ES-I3 (cell line): ENCODE data around the gene SLC9A3.

Experiments used
- H3K36me3 ChIP-seq: 2 replicates; pipeline ENCODE4 v1.6.1; 2013; ENCODE audit warnings: mild to moderate bottlenecking, low read length, control low read depth, moderate library complexity; ENCODE audit not compliant: insufficient read depth
- H3K4me1 ChIP-seq: 2 replicates; pipeline ENCODE4 v1.6.1; 2013; ENCODE audit warnings: mild to moderate bottlenecking, control low read depth, low read length; ENCODE audit not compliant: insufficient read depth
- H3K9ac ChIP-seq: 2 replicates; pipeline ENCODE4 v1.6.1; 2013; ENCODE audit warnings: low read depth, mild to moderate bottlenecking, low read length, moderate library complexity
- H3K9me3 ChIP-seq: 2 replicates; pipeline ENCODE4 v1.6.1; 2013; ENCODE audit warnings: mild to moderate bottlenecking, low read length, moderate library complexity; ENCODE audit not compliant: control insufficient read depth, insufficient read depth

Gene SLC9A3

DNA sequence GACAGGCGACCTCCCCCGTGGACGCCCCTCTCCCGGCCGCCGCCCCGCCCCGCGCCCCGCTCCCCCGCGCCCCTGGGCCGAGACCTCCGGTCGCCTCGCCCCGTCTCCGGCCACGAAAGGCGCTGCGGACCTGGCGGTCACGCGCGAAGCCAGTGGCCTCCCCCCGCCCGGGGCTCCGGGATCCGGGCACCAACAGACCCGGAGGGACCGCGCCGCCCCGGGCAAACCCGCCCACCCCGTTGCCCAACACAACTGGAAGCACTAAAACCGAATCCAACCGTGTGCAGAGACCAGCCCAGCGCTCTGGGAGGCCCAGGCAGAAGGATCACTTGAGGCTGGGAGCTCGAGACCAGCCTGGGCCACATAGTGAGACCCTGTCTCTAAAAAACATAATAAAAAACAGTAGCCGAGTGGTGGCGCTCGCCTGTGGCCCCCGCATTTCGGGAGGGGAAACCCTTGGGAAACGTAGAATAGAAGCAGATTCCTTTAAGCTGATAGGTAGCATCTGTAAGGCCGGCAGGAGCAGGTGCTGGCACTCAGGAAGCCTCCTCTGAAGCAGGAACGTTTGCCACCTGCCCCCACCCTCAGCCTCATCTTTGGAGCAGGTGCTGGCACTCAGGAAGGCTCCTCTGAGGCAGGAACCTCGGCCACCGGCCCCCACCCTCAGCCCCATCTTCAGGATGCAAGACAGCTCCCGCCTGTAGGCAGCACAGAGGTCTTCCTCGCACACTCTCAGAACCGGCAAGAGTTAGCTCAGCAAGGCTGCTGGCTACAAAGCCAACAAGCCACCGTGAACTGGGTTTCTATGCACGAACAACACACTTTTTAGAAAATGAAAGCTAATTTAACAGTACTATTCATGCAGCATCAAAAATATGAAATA is 4.6 kb upstream of the SLC9A3 start:
- no peaks in the 10 kb centered on the region for H3K4me1 ChIP-seq

DNA sequence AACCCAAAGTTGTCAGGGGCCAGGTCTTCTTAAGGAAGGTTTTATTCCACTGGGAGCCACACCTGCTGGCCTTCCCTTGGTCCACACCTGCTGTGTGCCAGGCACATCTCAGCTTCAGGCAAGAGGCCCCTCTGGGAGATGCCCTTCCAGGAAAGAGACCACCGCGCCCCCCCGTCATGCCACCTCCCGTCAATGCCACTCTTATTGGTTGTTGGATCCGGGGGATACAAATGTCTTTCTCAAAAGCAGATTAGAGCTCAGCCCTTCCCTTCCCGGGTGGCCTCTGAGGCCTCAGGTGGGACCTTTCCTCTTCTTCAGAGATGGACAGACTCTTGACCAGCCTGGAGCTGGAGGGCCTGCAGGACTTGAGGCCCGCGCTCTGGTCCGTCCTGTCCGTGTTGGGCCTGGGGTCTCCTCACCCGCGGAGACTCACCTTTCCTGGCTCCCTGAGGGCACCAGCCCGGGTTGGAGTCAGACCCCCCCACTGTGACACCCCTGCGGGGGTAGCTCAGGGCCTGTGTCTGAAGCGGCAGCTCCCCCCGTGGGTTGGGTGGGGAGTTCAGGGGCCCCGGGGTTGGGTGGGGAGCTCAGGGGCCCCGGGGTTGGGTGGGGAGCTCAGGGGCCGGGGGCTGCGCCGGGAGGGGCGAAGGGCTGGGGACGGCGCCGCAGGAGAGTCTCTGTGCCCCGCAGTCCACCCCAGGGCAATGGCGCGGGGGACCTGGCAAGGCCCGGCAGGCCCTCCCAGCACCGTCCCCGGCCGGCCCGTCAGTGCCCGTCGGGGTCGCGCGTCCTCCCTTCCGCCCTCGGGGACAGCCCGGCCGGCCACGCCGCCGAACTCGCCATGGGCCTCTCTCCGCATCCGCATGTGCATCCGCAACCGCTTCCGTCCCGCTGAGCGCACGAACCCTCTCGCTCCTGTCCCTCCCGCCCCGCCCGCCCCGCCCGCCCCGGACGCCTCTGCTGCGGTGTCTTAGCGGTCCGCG is 3.7 kb upstream of the SLC9A3 start:
- H3K36me3 ChIP-seq: no peaks in the 10 kb centered on the region
- H3K9ac ChIP-seq: no peak overlapping the region
- H3K4me1 ChIP-seq: no peaks in the 10 kb centered on the region
- H3K9me3 ChIP-seq: no peaks in the 10 kb centered on the region

More for the DNA sequence above, 4.6 kb upstream of the SLC9A3 start:
- no peak overlapping the region for H3K9ac ChIP-seq
- H3K9me3 ChIP-seq: no peaks in the 10 kb centered on the region
- H3K36me3 ChIP-seq: no peaks in the 10 kb centered on the region

DNA sequence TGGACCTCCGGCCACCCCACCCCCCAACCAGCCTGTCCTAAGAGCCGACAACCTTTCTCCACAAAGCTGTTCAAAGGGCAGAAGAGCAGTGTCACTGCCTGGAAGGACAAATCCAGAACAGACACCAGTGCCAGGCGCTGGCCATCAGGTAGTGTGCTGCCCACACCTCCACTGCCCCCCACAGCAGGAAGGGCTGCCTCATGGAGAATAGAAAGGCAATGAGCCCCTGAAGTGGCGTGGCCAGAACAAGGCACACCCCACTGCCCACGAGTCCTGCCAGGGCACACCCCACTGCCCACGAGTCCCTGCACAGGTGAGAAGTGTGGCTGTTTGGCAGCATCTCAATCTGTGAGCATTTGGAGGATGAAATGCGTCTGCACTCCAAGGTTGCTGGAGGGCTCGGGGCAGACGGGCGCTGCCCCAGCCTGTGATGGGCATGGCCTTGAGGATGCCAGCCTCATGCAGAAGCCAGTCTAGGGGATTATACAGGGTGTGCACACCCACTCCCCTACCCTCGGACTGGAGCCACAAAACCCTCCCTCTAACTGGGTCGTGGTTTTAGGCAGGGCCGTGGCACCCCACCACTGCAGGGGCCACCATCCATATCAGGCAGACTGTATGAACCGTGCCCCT is 2.3 kb upstream of the SLC9A3 start:
- no peaks in the 10 kb centered on the region for H3K36me3 ChIP-seq
- no peaks in the 10 kb centered on the region for H3K9me3 ChIP-seq
- H3K4me1 ChIP-seq: peaks cover 7% of the 10 kb centered on the region; the same call in 1 of the 2 replicates
- H3K9ac ChIP-seq: no peak overlapping the region

DNA sequence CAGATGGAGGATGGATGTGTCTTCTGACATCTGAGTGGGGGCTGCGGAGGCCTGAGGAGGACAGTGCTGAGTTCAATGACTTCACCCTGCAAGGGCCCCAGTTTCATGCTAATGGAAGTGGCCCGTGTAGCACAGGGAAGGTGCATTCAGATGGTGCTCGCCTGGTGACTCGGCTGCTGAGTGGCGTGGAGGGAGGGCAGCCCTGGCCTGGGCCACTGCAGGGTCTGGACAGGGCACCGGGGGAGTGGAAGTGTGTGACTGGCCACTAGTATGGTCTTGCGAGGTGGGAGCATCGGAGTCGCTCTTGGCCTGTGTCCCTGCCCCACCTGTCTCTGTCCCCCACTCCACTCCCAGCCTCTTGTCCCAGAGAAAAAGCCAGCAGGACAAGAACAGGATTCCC is 1.7 kb upstream of the SLC9A3 start:
- Histone ChIP-seq H3K36me3 (no peaks in the 10 kb centered on the region), H3K9me3 (no peaks in the 10 kb centered on the region), H3K9ac (no peak overlapping the region), H3K4me1 (peaks cover 8% of the 10 kb centered on the region; the same call in 1 of the 2 replicates)

DNA sequence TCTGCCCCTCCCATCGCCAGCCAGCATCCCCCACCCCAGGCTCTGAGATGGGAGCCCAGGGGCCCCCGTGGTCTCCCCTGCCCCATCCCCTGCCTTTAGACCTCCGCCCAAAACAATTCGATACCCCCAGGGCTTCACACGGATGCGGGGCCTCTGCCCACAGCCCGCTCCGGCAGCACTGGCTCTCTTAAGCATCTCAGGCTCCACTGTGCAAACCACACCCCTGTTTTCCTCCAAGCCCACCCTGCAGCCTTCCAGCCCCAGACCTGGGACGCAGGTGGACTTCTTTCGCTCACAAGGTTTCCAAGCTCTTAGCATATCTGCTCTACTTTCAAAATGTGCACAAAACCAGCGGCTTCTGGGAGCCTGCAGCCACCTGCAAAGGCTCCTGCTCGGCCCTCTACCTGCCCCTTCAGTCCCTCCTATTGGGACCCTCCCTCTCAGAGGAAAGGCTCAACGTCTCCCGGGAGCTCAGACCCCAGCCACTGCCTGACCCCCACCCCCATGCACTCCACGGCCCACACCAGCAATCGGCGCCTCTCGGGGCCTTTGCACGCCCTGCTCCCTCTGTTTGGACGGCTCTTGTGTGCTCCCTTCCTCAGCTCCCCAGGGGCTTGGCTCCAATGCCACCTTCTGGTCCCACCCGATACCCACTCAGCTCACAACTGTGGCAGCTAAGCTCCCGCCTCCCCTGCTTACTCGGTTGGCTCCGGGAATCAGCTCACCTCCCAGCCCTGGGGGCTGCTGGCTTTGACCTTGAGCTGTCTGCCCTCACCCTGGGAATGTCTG is 918 bp upstream of the SLC9A3 start:
- Histone ChIP-seq H3K9ac (no peak overlapping the region), H3K36me3 (no peaks in the 10 kb centered on the region), H3K9me3 (no peaks in the 10 kb centered on the region), H3K4me1 (peaks cover 8% of the 10 kb centered on the region; the same call in 1 of the 2 replicates)

DNA sequence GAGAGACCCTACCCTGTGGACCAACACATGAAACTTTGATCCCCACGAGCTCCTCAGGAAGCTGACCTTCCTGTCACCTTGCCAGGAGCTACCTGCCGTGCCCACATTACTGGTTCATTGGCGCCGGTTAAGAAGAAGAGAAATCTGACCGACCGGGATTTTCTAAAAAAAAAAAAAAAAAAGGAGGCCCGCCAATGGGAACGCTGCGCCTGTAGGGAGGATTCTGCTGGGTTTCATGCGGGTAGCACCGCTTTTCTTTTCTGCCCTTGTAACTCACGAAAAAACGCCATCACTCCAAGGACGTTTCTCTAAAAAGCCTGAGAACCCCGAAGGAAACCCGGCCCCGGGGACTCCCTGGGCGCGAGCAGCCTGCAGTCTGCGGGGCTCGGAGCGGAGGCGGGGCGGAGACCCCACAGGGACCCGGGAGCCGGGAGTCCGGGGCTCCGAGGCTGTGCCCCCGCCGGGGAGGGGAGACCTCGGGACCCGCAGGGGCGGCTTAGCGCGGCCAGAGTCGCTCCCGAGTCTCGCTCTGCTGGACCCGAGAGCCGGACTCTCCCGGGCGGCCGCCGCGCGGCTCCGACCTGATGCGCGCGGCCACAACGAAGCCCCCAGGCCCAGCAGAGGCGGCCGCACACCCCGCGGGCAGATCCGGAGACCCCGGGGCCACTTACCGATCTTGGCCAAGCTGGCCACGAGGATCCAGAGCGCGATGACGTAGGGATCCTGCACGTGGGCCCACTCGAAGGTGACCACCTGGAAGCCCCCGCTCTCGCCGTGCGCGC is 617 bp downstream of the SLC9A3 start:
- Histone ChIP-seq H3K9ac (peak overlapping the region; percentile 37; the same call in 1 of the 2 replicates), H3K4me1 (peaks cover 8% of the 10 kb centered on the region; the same call in 1 of the 2 replicates), H3K9me3 (no peaks in the 10 kb centered on the region), H3K36me3 (no peaks in the 10 kb centered on the region)

DNA sequence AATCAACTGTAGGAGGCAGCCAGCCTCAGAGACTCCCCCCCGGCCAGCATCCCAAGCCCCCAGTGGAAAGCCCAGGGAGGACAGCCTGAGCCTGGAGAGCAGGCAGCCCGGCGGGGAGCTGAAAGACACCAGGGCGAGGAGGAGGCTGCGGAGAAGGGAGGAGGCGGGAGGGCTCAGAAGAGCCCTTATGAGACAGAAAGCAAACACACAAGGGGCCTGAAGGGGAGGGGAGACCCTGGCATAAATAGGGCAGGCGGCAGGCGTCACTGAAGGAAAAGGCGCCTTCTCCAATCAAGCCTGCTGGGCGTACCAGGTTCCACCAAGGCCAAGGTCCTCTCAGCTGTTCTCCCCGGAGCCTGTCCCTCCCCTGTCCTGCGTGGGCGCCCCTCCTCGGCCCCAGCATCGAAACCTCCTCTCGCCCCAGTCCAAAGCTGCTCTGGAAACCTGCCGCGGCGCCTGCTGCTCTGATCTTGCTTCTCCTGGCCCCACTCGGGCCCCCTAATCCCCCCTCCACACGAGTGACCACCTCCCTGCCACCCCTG is 1.3 kb downstream of the SLC9A3 start:
- Histone ChIP-seq H3K9ac (no peak overlapping the region), H3K4me1 (peaks cover 8% of the 10 kb centered on the region; the same call in 1 of the 2 replicates), H3K9me3 (no peaks in the 10 kb centered on the region), H3K36me3 (no peaks in the 10 kb centered on the region)

DNA sequence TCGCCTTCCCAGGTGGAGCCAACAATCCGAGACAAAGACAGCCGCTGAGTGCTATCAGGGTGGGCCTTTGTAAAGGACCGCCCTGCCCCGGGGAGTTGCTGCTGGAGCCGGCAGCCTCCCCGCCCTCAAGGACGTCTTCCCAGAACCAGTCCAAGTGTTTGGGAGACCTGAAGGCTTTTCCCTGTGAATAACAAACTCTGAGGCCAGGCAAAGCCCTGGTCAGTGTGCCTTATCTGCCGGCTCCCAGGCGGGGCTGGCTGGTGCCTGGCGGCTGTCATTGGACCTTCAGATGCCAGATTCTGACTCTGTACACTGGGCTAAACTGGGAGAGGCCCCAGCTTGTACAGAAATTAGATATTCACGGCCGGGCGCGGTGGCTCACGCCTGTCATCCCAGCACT is 2.1 kb downstream of the SLC9A3 start:
- no peak overlapping the region for H3K9ac ChIP-seq
- H3K36me3 ChIP-seq: no peaks in the 10 kb centered on the region
- no peaks in the 10 kb centered on the region for H3K9me3 ChIP-seq
- H3K4me1 ChIP-seq: peaks cover 8% of the 10 kb centered on the region; the same call in 1 of the 2 replicates

DNA sequence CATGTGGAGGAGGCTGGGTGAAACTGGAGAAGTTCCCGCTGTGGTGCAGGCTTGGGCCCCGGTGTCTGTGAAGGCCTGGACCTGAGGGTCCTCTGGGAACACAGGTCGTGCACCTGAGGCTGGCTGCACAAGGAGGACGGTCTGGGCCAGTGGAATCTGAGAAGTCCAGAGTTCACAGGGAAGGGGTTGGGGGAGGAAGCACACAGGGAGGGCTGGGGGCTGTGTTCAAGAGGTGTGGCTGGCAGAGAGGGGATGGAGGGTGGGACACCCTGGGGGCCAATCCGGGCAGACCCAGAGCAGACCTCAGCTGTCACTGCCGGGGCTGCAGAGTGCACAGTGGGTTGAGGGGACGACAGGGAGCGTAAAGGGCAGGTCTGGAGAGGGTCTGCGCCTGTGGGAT is 2.6 kb downstream of the SLC9A3 start:
- no peaks in the 10 kb centered on the region for H3K9me3 ChIP-seq
- H3K9ac ChIP-seq: no peak overlapping the region
- peaks cover 8% of the 10 kb centered on the region; the same call in 1 of the 2 replicates for H3K4me1 ChIP-seq
- no peaks in the 10 kb centered on the region for H3K36me3 ChIP-seq

DNA sequence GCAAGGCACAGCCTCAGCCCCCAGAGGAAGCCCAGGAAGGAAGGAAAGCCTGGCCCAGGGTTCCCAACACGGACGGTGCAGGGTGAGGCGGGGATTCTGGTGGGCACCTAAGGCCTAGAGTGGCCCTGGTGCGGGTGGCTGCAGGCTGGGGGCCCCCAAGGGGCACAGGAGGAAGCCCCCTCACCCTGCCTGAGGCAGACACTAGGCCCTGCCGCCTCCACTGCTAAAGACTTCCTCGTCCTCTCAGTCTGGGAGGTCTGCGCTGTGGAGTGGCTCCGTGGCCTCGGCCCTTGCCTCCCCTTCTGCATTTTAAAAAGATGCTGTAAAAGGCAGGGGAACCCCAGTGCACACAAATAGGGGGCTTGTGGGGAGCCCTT is 3.4 kb downstream of the SLC9A3 start:
- no peaks in the 10 kb centered on the region for H3K9me3 ChIP-seq

DNA sequence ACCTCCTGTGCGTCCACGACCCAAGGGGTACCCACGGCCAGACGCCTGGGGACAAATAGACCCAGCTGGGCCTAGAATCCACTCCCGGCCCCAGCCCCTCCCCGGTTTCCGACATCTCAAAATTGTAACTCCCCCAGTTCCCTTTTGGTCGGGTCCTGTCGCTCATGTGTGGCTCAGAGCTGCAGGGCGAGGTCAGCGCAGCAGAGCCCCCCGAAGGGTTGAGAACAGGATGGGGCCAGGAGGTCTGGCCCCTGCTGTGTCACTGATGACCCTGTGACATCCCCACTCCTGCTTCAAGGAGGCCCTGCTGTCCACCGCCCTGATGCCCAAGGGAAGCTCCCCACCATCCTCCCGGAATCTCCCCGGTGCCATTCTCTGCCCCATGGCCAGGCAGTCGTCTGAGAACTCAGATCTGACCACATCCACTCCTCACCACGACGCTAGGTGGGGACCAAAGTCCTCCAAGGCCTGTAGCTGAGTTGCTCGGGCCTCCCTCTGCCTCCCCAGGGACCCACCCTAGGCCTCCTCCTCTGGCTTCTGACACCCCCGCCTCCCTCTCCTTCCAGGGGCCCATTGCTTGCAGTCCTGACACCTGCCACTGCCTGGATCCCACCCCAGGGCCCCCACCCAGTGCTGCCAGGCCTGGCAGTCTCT is 3.9 kb downstream of the SLC9A3 start:
- Histone ChIP-seq H3K4me1 (peaks cover 8% of the 10 kb centered on the region; the same call in 1 of the 2 replicates), H3K9me3 (no peaks in the 10 kb centered on the region), H3K9ac (no peak overlapping the region), H3K36me3 (no peaks in the 10 kb centered on the region)

More for the DNA sequence above, 3.4 kb downstream of the SLC9A3 start:
- no peaks in the 10 kb centered on the region for H3K36me3 ChIP-seq
- no peak overlapping the region for H3K9ac ChIP-seq
- peaks cover 8% of the 10 kb centered on the region; the same call in 1 of the 2 replicates for H3K4me1 ChIP-seq

DNA sequence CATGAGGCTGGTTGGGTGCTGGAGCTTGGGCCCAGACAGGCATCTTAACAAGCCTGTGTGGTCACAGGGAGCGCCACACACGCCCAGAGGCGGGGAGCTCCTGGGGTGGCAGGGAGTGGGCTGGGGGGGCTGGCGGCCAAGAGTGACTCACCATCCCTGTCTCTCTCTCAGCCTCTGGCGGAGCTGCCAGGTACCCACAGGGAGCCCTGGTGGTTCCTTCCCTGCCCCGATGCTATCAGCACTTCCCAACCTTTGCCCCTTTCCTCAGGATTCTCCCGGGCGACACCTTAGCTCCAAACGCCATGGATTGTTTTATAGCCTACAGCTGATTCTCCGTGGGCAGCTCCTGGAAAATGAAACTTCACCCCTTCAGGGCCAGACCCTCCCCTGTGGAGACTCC is 5.5 kb downstream of the SLC9A3 start:
- H3K4me1 ChIP-seq: peaks cover 12% of the 10 kb centered on the region; the same call in 1 of the 2 replicates
- H3K9me3 ChIP-seq: no peaks in the 10 kb centered on the region
- no peak overlapping the region for H3K9ac ChIP-seq
- H3K36me3 ChIP-seq: no peaks in the 10 kb centered on the region
